ENCODE results near the gene TMEM101. TPM values are rescaled to one million over a fixed set of nuclear protein-coding genes. Genes with fewer than 3 reads are reported as not detected.
"Not testable (repeated sequence)": the region's sequence is repeated elsewhere in the genome, so short reads cannot be mapped to it uniquely, and the experiment has no call there.

The TMEM101 gene
- total RNA-seq, 1 experiment from 2014 or later = 54.9 TPM

DNA sequence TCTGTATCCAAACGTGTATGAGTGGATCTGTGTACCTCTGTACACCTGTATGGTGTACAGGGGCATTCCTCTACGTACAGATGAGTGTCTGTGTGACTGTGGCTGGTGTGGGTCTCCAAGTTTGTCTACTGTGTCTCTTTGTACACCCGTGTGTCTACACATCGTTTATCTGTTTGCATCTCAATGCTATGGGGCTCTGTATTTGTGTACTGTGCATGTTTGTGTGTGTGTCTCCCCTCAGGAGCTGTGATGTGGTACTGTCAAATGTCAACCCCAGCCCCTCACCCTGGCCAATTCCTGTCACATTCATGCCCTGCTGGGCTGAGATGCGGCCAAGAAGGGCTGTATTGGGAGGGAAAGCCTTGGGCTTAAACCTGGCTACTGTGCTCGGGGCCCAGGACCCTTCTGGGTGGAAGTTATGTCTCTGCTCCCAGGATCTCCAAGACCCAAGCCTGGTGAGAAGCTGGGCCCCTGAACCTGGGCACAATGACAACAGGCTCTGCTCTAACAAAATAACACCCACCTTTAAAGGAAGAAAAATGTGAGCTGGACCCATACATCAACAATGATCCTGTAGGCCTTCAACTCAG, 13.8 kb downstream of the TMEM101 start:
- no peak for DNase-seq (ENCODE audit: low spot score)

DNA sequence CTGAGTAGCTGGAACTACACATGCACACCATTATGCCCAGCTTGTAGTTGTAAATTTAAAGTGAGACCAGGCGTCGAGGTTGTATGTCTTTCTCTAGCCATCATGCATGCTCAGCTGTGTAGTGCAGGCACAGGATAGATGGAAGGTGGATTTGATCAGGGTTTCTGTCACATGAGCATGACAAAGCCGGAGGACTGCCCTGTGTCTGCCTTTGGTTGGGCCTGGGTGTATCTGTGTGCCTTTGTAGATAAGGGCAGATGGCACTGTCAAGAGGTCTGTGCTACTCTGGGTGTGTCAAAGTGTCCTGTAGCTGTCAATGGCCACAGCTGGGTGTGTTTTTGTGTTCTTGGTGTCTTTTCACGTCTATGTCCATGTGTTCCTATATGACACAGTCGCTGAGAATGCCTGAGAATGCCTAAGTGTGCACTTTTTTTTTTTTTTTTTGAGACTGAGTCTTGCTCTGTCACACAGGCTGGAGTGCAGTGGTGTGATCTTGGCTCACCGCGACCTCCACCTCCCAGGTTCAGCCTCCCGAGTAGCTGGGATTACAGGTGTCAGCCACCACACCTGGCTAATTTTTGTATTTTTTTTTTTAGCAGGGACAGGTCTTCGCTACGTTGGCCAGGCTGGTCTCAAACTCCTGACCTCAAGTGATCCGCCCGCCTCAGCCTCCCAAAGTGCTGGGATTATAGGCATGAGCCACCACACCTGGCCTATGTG, 14.5 kb downstream of the TMEM101 start:
- DNase-seq (ENCODE audit: low spot score) = no peak

GRCh38 chr17:43999024-43999423, 15.7 kb downstream of the TMEM101 start:
- DNase-seq (ENCODE audit: low spot score) = no peak

DNA sequence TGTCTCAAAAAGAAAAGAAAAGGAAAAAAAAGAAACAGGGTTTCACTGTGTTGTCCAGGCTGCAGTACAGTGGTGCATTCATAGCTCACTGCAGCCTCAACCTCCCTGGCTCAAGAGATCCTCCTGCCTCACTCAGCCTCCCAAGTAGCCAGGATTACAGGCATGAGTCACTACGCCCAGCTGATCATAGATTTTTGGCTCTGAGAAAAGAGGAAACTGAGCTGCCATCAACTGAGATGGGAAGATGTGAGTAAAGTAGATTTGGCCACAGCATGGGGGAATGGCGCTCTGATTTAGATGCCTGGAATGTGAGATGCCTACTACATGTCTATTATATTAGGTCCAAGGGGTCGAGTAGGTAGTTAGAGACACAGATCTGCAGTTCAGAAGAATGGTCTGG, 16.2 kb downstream of the TMEM101 start:
- no peak for DNase-seq (ENCODE audit: low spot score)

- DNase-seq (ENCODE audit: low spot score) = not testable (repeated sequence)
Observed at GRCh38 chr17:43997180-43997579, 17.6 kb downstream of the TMEM101 start.

DNA sequence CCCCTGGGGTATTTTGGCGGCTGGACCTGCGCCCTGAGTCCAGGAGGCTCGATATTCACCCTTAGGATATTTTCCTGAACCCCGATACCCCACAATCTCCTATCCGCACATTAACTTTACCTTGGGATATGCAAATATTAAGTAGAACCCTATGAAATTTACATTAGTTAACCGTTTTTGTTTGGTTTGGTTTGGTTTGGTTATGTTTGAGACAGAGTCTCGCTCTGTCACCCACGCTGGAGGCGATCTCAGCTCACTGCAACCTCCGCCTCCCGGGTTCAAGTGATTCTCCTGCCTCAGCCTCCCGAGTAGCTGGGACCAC, 19.7 kb downstream of the TMEM101 start:
- no peak for DNase-seq (ENCODE audit: low spot score)

- DNase-seq (ENCODE audit: low spot score) = peak; percentile 48
Observed at GRCh38 chr17:43994272-43995149, 20.3 kb downstream of the TMEM101 start.

GRCh38 chr17:43992641-43993040, 22.1 kb downstream of the TMEM101 start:
- DNase-seq (ENCODE audit: low spot score) = no peak

DNA sequence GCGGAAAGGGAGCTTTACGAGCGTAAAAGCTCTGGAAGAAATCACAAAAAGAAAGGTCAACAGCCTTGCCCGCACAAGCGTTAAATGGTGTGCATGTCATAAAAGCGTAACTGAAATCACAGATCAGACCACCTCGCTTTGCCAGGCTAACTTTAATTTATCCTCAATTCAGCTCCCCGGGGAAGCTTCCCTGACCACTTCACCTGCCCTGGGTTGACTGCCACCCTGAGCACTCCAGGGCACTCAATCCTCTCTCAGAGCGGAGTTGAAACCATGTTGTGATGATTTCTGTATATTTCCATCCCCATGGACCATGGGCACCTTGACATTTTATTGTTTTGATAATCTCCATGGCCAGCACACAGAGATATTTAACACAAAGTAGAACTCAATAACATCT, 26.5 kb downstream of the TMEM101 start:
- no peak for DNase-seq (ENCODE audit: low spot score)

- no peak for DNase-seq (ENCODE audit: low spot score)
Observed at GRCh38 chr17:43987131-43988021, 27.4 kb downstream of the TMEM101 start.

DNA sequence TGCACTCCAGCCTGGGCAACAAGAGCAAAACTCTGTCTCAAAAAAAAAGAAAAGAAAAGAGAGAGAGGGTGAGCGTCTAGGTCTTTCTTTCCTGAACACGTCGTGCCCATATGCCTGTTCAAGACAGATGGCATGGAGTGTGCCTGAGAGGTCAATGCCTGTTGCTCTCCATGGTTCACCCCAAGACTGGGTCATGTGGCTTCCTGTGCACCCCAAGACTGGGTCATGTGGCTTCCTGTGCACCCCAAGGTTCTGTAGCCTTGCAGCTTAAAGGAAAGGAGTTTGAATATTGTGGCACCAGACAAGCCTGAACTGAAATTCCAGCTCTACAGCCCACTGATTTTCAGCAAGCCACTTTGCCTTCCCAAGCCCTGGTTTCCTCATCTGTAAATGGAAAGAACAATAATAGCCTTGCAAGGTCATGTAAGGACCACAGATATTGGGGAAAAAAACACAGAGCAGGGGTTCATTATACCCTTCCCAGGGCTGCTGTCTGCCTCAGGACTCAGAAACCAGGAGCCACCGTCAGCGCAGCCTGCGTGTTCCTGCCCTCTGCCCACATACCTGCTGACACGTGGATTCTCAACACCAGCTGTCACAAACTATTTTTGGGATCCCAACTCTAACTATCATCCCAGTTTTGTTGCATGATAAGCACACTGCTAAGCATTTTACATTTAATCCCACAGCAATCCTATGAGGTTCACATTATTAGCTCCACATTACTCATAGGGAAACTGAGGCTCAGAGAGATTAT, 28.4 kb downstream of the TMEM101 start:
- DNase-seq (ENCODE audit: low spot score) = no peak

DNA sequence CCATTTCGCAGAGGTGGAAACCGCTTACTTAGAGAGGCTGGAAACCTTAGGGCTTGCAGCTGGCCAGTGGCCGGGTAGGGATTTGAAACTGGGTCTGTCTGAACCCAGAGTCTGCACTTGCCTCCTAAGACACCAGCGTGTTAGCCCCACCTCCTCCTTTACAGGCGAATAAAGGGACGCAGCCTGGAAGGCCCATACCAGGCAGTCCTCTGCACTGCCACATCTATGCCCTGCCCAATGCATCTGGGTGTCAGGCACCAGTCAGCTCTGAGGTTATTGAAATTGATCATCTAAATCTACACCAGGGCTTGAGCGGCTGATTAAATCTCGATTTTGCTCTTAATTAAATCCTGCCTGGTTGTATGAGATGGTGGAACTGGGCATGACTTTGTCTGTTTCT, 30.2 kb downstream of the TMEM101 start:
- no peak for DNase-seq (ENCODE audit: low spot score)

GRCh38 chr17:43983515-43984411, 31.0 kb downstream of the TMEM101 start:
- DNase-seq (ENCODE audit: low spot score) = no peak

GRCh38 chr17:43983196-43983514, 31.6 kb downstream of the TMEM101 start:
- DNase-seq (ENCODE audit: low spot score) = no peak

- no peak for DNase-seq (ENCODE audit: low spot score)
Observed at GRCh38 chr17:43982171-43982570, 32.6 kb downstream of the TMEM101 start.

DNA sequence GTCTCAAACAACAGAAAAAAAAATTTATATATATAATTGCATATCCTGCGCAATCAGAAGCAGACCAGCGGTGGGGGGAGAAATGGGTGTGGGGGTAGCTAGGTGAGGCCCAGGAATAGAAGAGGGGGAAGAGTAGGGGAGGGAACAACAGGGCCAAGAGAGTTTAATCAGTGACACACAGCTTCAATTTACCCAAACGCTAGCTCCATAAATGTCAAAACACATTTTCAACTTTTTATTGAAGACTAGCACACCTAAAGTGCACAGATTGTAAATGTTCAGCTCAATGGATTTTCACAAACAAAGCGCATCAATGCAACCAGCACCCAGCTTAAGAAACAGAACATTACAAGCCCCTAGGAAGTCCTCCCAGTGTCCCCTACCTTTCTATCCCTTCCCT, 35.1 kb downstream of the TMEM101 start:
- no peak for DNase-seq (ENCODE audit: low spot score)

- DNase-seq (ENCODE audit: low spot score) = no peak
Observed at GRCh38 chr17:43979011-43979410, 35.8 kb downstream of the TMEM101 start.

- no peak for DNase-seq (ENCODE audit: low spot score)
Observed at GRCh38 chr17:43978078-43978477, 36.7 kb downstream of the TMEM101 start.

- no peak for DNase-seq (ENCODE audit: low spot score)
Observed at GRCh38 chr17:43976963-43977837, 37.6 kb downstream of the TMEM101 start.

Measured in H4 (cell line).